HEK293T (cell line): ENCODE results near the gene CD59.
"Not testable (repeated sequence)": the region's sequence is repeated elsewhere in the genome, so short reads cannot be mapped to it uniquely, and the experiment has no call there.

Experiments used
- CTCF ChIA-PET: fragments of 350-600 bp; formaldehyde crosslinking; extraction: SDS; loops from one replicate; lab custom pipeline; 2021; ENCODE audit warnings: antibody characterized with exemption, inconsistent platforms; lab: Yijun Ruan, JAX
- POLR2A ChIA-PET: fragments of 350-600 bp; formaldehyde crosslinking; extraction: SDS; loops from one replicate; lab custom pipeline; 2020; ENCODE audit warnings: antibody characterized with exemption, inconsistent platforms; lab: Yijun Ruan, JAX
- DNase-seq: peaks from one replicate; pipeline ENCODE4 v3.0.0; 2012; ENCODE audit warnings: mixed read lengths; ENCODE audit errors: extremely low spot score
- ARNT ChIP-seq: fragments of 450-650 bp; IDR thresholded peaks from 2 replicates; pipeline ENCODE4 v1.6.1; 2017; ENCODE audit warnings: mild to moderate bottlenecking
- BHLHE40 ChIP-seq: fragments of 450-650 bp; IDR thresholded peaks from 2 replicates; pipeline ENCODE4 v1.6.1; 2016; ENCODE audit warnings: mild to moderate bottlenecking, moderate library complexity, borderline replicate concordance
- CTBP1 ChIP-seq: fragments of 450-650 bp; IDR thresholded peaks from 2 replicates; pipeline ENCODE4 v1.6.1; 2016; ENCODE audit warnings: borderline replicate concordance
- ELF4 ChIP-seq: fragments of 450-650 bp; IDR thresholded peaks from 2 replicates; pipeline ENCODE4 v1.6.1; 2017; ENCODE audit warnings: antibody characterized with exemption
- FOXA1 ChIP-seq: fragments of 450-650 bp; IDR thresholded peaks from 2 replicates; pipeline ENCODE4 v1.6.1; 2016; ENCODE audit warnings: mild to moderate bottlenecking
- FOXK2 ChIP-seq: fragments of 450-650 bp; IDR thresholded peaks from 2 replicates; pipeline ENCODE4 v1.6.1; 2016; ENCODE audit warnings: mild to moderate bottlenecking
- FOXM1 ChIP-seq: fragments of 450-650 bp; IDR thresholded peaks from 2 replicates; pipeline ENCODE4 v1.6.1; 2017; ENCODE audit warnings: mild to moderate bottlenecking, borderline replicate concordance
- HDGF ChIP-seq: fragments of 450-650 bp; IDR thresholded peaks from 2 replicates; pipeline ENCODE4 v1.6.1; 2017; ENCODE audit warnings: antibody characterized with exemption, borderline replicate concordance
- L3MBTL2 ChIP-seq: fragments of 450-650 bp; conservative IDR thresholded peaks from 2 replicates; pipeline ENCODE4 v1.6.1; 2016; ENCODE audit warnings: mild to moderate bottlenecking
- LEF1 ChIP-seq: fragments of 450-650 bp; IDR thresholded peaks from 2 replicates; pipeline ENCODE4 v1.6.1; 2017; ENCODE audit warnings: mild to moderate bottlenecking, borderline replicate concordance
- NFRKB ChIP-seq: fragments of 450-650 bp; IDR thresholded peaks from 2 replicates; pipeline ENCODE4 v1.6.1; 2016; ENCODE audit warnings: mild to moderate bottlenecking, moderate library complexity
- SP1 ChIP-seq: fragments of 450-650 bp; IDR thresholded peaks from 2 replicates; pipeline ENCODE4 v1.6.1; 2017
- SUZ12 ChIP-seq: fragments of 450-650 bp; IDR thresholded peaks from 2 replicates; pipeline ENCODE4 v1.6.1; 2016; ENCODE audit warnings: mild to moderate bottlenecking
- TARDBP ChIP-seq: fragments of 450-650 bp; IDR thresholded peaks from 2 replicates; pipeline ENCODE4 v1.6.1; 2016
- ZNF384 ChIP-seq: fragments of 450-650 bp; IDR thresholded peaks from 2 replicates; pipeline ENCODE4 v1.6.1; 2016
- TF ChIP-seq, protein P1 (sequence below): fragments of 450-650 bp; IDR thresholded peaks from 2 replicates; pipeline ENCODE4 v1.6.1; 2016

The CD59 gene

DNA sequence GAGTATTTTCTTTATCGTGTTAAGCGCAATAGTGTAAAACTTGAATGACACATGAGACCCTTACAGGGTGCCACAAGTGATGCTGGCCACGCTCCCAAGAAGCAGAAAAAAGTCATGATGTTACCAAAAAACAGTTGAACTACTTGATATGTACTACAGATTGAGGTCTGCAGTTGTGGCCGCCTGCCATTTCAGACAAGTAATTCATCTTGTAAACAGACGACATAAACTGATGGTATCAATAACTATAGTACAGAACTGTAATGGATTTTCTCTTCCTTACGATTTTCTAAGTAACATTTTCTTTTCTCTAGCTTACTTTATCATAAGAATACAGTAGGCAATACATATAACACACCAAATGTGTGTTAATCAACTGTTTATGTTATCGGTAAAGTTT lies 5.5 kb downstream of the CD59 start:
- POLR2A ChIA-PET: no interaction called here
- DNase-seq: no peak
- TF ChIP-seq FOXM1 (no peak), HDGF (no peak), LEF1 (no peak), BHLHE40 (no peak)
- CTCF ChIA-PET: no interaction called here

DNA sequence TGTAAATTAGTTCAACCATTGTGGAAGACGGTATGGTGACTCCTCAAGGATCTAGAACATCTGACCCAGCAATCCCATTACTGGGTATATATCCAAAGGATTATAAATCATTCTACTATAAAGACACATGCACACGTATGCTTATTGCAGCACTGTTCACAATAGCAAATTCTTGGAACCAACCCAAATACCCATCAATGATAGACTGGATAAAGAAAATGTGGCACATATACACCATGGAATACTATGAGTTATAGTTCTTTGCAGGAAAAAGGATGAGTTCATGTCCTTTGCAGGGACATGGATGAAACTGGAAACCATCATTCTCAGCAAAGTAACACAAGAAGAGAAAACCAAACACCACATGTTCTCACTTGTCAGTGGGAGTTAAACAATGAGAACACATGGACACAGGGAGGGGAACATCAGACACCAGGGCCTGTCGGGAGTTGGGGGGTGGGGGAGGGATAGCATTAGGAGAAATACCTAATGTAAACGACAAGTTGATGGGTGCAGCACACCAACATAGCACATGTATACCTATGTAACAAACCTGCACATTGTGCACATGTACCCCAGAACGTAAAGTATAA lies 7.1 kb downstream of the CD59 start:
- CTCF ChIA-PET, DNase-seq, POLR2A ChIA-PET: not testable (repeated sequence)

DNA sequence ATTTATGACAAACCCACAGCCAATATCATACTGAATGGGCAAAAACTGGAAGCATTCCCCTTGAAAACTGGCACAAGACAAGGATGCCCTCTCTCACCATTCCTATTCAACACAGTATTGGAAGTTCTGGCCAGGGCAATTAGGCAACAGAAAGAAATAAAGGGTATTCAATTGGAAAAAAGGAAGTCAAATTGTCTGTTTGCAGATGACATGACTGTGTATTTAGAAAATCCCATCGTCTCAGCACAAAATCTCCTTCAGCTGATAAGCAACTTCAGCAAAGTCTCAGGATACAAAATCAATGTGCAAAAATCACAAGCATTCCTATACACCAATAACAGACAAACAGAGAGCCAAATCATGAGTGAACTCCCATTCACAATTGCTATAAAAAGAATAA lies 8.7 kb downstream of the CD59 start:
- CTCF ChIA-PET, POLR2A ChIA-PET, DNase-seq: not testable (repeated sequence)

DNA sequence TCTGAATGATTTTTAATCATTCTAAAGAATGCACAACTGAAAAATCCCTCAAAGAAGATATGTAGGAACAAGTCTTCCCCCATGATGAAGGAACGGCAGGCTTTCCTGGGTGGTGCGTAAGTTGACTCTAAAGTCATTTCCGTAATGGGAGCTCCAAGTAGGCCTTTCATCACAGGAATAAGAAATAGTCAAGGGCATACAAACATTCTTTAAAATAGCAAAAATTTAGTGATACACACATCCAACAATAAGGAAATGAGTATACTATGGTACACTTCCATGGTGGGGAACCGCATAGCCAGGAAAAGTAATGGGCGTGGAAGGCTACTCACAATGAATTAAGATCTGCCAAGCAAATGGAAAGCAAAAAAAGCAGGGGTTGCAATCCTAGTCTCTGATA lies 10.7 kb downstream of the CD59 start:
- DNase-seq: no peak
- CTCF ChIA-PET: interaction anchor here (0.7 to 1.0 kb wide), 2 partner anchors 9 to 10 kb away, joined by 3 read pairs; no protein-coding TSS in a partner anchor
- POLR2A ChIA-PET: interaction anchor here (2.7 kb wide), 1 partner anchor 11 kb away, joined by 12 read pairs; the partner anchor contains the start of gene CD59

DNA sequence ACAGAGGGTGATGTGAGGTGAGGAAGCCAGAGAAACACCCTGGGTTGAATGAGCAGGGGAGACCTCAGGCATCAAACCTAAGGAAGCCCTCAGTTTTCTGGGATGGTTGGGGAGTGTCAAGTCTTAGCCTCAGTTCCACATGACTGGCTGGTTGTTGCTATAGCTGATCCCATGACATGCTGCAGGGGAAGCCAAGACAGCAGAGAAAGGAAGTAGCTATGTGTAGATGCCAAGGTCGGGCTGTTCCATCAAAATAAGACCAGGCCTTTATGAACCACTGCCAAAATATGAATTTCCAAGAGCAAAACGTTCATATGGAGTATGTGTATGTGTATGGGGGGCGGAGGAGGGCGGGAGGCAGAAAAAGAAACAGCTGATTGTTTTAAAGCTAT lies 11.6 kb downstream of the CD59 start:
- ChIA-PET CTCF (interaction anchor here (0.7 to 1.1 kb wide), 2 partner anchors 8 to 34 kb away, joined by 3 to 6 read pairs; no protein-coding TSS in a partner anchor), POLR2A (interaction anchor here (1.2 to 2.7 kb wide), 2 partner anchors 12 to 15 kb away, joined by 3 to 12 read pairs; partner anchors contain the start of gene CD59)
- no peak for DNase-seq
- no peak for TF ChIP-seq SUZ12
- no peak for TF ChIP-seq L3MBTL2
- TF ChIP-seq LEF1: no peak
- TF ChIP-seq, protein P1, sequence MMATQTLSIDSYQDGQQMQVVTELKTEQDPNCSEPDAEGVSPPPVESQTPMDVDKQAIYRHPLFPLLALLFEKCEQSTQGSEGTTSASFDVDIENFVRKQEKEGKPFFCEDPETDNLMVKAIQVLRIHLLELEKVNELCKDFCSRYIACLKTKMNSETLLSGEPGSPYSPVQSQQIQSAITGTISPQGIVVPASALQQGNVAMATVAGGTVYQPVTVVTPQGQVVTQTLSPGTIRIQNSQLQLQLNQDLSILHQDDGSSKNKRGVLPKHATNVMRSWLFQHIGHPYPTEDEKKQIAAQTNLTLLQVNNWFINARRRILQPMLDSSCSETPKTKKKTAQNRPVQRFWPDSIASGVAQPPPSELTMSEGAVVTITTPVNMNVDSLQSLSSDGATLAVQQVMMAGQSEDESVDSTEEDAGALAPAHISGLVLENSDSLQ: no peak
- TF ChIP-seq TARDBP: no peak
- TF ChIP-seq SP1: no peak
- no peak for TF ChIP-seq ARNT
- TF ChIP-seq FOXM1: no peak
- no peak for TF ChIP-seq NFRKB
- no peak for TF ChIP-seq ZNF384
- no peak for TF ChIP-seq CTBP1
- TF ChIP-seq HDGF: no peak
- no peak for TF ChIP-seq FOXA1
- TF ChIP-seq FOXK2: no peak
- TF ChIP-seq ELF4: no peak
- TF ChIP-seq BHLHE40: no peak

More for the DNA sequence above, 10.7 kb downstream of the CD59 start:
- TF ChIP-seq SP1: no peak
- TF ChIP-seq FOXK2: no peak
- no peak for TF ChIP-seq CTBP1
- TF ChIP-seq BHLHE40: no peak
- TF ChIP-seq, protein P1: no peak
- TF ChIP-seq ZNF384: no peak
- no peak for TF ChIP-seq FOXM1
- no peak for TF ChIP-seq NFRKB
- TF ChIP-seq HDGF: no peak
- no peak for TF ChIP-seq ARNT
- TF ChIP-seq SUZ12: no peak
- no peak for TF ChIP-seq L3MBTL2
- TF ChIP-seq LEF1: no peak
- no peak for TF ChIP-seq ELF4
- no peak for TF ChIP-seq FOXA1

DNA sequence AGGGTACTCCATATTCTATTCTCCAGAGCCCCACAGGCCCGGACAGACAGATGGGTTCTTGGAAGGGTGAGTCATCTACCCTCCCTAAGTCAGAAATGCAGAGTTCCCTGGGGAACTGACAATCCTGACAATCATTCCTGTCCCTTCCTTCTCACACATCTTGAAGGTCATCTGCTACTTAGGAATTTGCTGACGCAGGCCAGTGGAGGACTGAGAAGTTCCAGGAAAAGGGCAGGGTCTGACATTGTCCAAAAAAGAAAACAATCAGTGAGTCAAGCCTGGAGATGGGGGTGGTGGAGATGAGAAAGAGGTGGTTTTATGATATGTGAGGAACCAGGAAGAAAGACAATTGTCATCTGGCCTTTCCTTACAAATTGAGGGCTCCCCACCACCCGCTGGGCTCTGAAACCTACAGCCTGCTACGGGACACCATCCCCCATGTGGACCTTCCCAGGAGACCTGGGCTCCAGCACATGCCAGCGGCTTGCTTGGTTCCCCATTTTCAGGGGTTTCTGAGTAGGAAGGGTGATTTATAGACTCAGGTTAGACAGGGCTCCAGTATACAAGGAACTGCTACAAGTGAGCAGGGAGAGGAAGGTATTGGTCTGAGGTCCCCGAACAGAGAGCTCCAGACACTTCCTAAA lies 12.9 kb downstream of the CD59 start:
- DNase-seq: no peak
- POLR2A ChIA-PET: interaction anchor here (0.9 to 2.7 kb wide), 3 partner anchors 13 to 19 kb away, joined by 3 to 12 read pairs (median 3); partner anchors contain the start of gene CD59
- TF ChIP-seq CTBP1 (no peak), SP1 (no peak), BHLHE40 (no peak), LEF1 (no peak), SUZ12 (no peak), FOXA1 (no peak), NFRKB (no peak), ARNT (no peak), TARDBP (no peak), FOXM1 (no peak)
- CTCF ChIA-PET: interaction anchor here (0.9 kb wide), 1 partner anchor 19 kb away, joined by 3 read pairs; no protein-coding TSS in a partner anchor

DNA sequence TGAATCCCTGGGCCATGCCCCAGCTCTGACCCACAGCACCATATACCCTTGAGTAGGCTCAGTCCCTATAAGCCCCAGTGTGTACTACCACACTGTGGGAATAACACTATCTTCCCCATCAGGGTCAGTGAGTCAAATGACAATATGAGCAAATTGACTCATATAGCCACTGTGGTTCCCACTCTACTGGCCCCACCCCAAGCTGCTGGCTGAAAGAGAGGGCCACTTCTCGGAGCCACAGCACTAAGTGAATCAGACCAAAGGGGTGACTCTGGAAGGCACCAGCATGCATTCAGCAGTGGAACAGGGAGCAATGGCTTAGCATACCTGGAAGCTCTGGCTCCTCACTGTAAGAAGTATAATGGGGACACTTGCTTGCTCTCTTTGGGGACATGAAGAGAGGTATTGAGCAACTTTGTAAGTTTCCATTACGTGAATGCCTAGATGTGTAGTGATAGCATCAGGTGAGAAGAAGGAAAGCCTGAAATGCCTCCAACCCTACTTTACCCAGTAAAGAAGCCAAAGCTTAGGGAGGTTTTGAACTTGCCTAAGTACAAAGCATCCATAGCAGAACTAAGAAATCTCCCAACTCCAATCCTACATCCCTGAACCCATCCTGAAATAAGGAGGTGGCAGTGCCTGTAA lies 13.5 kb downstream of the CD59 start:
- POLR2A ChIA-PET: no interaction called here
- CTCF ChIA-PET: interaction anchor here (0.9 kb wide), 1 partner anchor 20 kb away, joined by 3 read pairs; no protein-coding TSS in a partner anchor
- TF ChIP-seq BHLHE40 (no peak), FOXK2 (no peak), FOXM1 (no peak), CTBP1 (no peak), ZNF384 (no peak)
- DNase-seq: no peak
